Vagina (tissue), 2 donors: ENCODE results near the gene AMER2. TPM values are rescaled to one million over a fixed set of nuclear protein-coding genes. Genes with fewer than 3 reads are reported as not detected.

Experiments
- DNase-seq, 2 donors: peaks; one replicate each; pipeline ENCODE4 v3.0.0-alpha.2; 2017; ENCODE audit errors: extremely low spot score in 2 of 2
- H3K27ac ChIP-seq: fragments of 200-600 bp; sonication (generic); one replicate; pipeline ENCODE4 v1.5.1; 2019
- H3K27me3 ChIP-seq: fragments of 200-600 bp; sonication (generic); one replicate; pipeline ENCODE4 v1.5.1; 2019
- H3K36me3 ChIP-seq, 2 donors: fragments of 200-600 bp; sonication (generic); one replicate each; pipeline ENCODE4 v1.5.1; 2017 to 2019
- H3K4me1 ChIP-seq: fragments of 200-600 bp; sonication (generic); one replicate; pipeline ENCODE4 v1.5.1; 2019
- H3K4me3 ChIP-seq, 2 donors: fragments of 200-600 bp; sonication (generic); 1 replicate in 1 of 2; 2 replicates in 1 of 2; pipeline ENCODE4 v1.5.1; 2016 to 2019
- H3K9me3 ChIP-seq: fragments of 200-600 bp; sonication (generic); one replicate; pipeline ENCODE4 v1.5.1; 2019
- CTCF ChIP-seq, 3 experiments: fragments of 450-650 bp in 2 of 3; fragments of 200-600 bp in 1 of 3; sonication (generic) in 1 of 3; IDR thresholded peaks; one replicate each; pipeline ENCODE4 v1.5.1; 2017 to 2019; ENCODE audit warnings: antibody characterized with exemption in 3 of 3, mild to moderate bottlenecking in 2 of 3, moderate library complexity in 2 of 3
- POLR2A ChIP-seq, 2 donors: fragments of 450-650 bp; IDR thresholded peaks; one replicate each; pipeline ENCODE4 v1.6.1; 2017; ENCODE audit warnings: antibody characterized with exemption in 2 of 2, mild to moderate bottlenecking in 2 of 2, moderate library complexity in 2 of 2
- POLR2AphosphoS5 ChIP-seq, 2 donors: sonication (generic); formaldehyde crosslinking; IDR thresholded peaks; one replicate each; pipeline ENCODE4 v1.9.0; 2017; ENCODE audit warnings: antibody characterized with exemption in 2 of 2, mild to moderate bottlenecking in 2 of 2, low read depth in 1 of 2; ENCODE audit not compliant: insufficient read depth in 1 of 2
- intact Hi-C: fragments of 100-400 bp; cut with DNase I; formaldehyde crosslinking; loops from one replicate; pipeline ENCODE4 v1.15.1; 2023
- total RNA-seq: library from RNA; depleted of rRNA; stranded (reverse); fragments of >200 nt; gene quantifications from one replicate; pipeline ENCODE4 v1.2.3, GENCODE V29; 2016

AMER2 gene
- total RNA-seq, 1 donor from 2014 or later: not detected

DNA sequence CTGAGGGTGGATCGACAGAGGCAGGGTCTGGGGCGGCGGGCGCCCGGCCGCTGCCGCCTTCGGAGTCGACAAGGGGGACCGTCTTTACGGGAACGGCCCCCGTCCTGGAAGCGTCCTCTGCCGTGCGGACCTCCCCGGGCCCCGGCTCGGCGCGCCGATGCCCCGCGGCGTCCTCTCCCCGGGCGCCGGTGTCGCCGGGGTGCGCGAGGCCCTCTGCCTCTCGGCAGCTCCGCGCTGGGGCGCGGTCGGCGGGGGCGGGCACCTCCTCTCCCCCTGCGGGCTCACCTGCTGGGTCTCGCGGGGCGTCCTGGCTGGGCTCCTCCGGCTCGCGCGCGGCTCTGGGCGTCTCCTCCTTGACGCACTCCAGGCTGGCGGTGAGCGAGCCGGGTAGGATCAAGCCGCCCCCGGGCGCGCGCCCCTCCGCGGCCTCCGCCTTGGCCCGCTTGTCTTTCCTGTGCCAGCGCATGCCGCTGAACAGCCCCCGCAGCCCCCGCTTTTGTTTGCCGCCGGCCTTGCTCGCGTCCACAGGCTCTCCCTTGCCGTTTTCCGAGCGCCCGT, 1.5 kb downstream of the AMER2 start:
- intact Hi-C loops: no loop called here
- Histone ChIP-seq H3K4me3 (peak overlapping the region; percentile 30 to 42), H3K4me1 (peaks cover 10% of the 10 kb centered on the region), H3K27me3 (peaks cover 10% of the 10 kb centered on the region), H3K9me3 (no peaks in the 10 kb centered on the region), H3K36me3 (no peaks in the 10 kb centered on the region), H3K27ac (no peak overlapping the region)
- DNase-seq: no peak
- TF ChIP-seq POLR2A (IDR thresholded peaks at IDR 0.05): no peak
- TF ChIP-seq CTCF (IDR thresholded peaks at IDR 0.05): no peak
- TF ChIP-seq POLR2AphosphoS5 (IDR thresholded peaks at IDR 0.05; ENCODE audit: insufficient read depth in 1 of 2, low read depth in 1 of 2): no peak

- Histone ChIP-seq H3K27me3 (peaks cover 10% of the 10 kb centered on the region), H3K9me3 (no peaks in the 10 kb centered on the region), H3K4me3 (no peak overlapping the region), H3K27ac (no peak overlapping the region), H3K36me3 (no peaks in the 10 kb centered on the region), H3K4me1 (peaks cover 10% of the 10 kb centered on the region)
- no peak for TF ChIP-seq POLR2A (IDR thresholded peaks at IDR 0.05)
- DNase-seq: no peak
- intact Hi-C loops: no loop called here
Observed at GRCh38 chr13:25169951-25170553, 2.0 kb downstream of the AMER2 start.

DNA sequence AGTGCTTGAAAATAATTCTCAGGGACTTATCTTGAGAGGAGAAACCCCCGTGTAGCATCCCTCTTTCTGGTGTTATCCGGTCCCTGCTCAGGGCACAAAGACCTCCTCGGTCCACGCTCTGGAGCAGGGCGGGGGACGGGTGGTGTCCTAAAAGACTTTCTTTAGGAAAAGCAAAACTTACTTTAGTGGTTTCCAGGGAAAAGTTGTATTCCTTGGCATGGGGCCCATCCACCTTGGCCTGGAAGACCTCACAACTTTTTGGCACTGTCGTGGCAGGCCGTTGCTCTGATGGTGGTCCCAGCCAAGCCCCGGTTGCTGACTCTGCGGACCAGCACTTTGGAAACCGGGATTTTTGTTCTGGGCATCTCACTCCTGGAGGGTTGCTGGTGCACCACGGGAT, 2.7 kb downstream of the AMER2 start:
- no peak for DNase-seq
- Histone ChIP-seq H3K27me3 (peaks cover 10% of the 10 kb centered on the region), H3K4me3 (no peak overlapping the region), H3K27ac (no peak overlapping the region), H3K9me3 (no peaks in the 10 kb centered on the region), H3K4me1 (peaks cover 10% of the 10 kb centered on the region), H3K36me3 (no peaks in the 10 kb centered on the region)
- TF ChIP-seq POLR2A (IDR thresholded peaks at IDR 0.05) (no peak), POLR2AphosphoS5 (IDR thresholded peaks at IDR 0.05; ENCODE audit: insufficient read depth in 1 of 2, low read depth in 1 of 2) (no peak), CTCF (IDR thresholded peaks at IDR 0.05) (no peak)
- intact Hi-C loops: no loop called here

- H3K27me3 ChIP-seq: peaks cover 10% of the 10 kb centered on the region
Observed at GRCh38 chr13:25168790-25169189, 3.3 kb downstream of the AMER2 start.

GRCh38 chr13:25167382-25168174, 4.5 kb downstream of the AMER2 start:
- no peaks in the 10 kb centered on the region for H3K9me3 ChIP-seq
- H3K4me3 ChIP-seq: no peak overlapping the region
- H3K27me3 ChIP-seq: peaks cover 6% of the 10 kb centered on the region
- no peak for DNase-seq
- intact Hi-C loops: no loop called here
- no peak overlapping the region for H3K27ac ChIP-seq
- H3K36me3 ChIP-seq: no peaks in the 10 kb centered on the region
- peaks cover 10% of the 10 kb centered on the region for H3K4me1 ChIP-seq
- TF ChIP-seq POLR2A (IDR thresholded peaks at IDR 0.05): no peak

More at GRCh38 chr13:25168790-25169189, 3.3 kb downstream of the AMER2 start:
- no peak for DNase-seq
- Histone ChIP-seq H3K27ac (no peak overlapping the region), H3K9me3 (no peaks in the 10 kb centered on the region), H3K4me3 (no peak overlapping the region), H3K36me3 (no peaks in the 10 kb centered on the region), H3K4me1 (peaks cover 10% of the 10 kb centered on the region)
- intact Hi-C loops: no loop called here
- TF ChIP-seq POLR2AphosphoS5 (IDR thresholded peaks at IDR 0.05; ENCODE audit: insufficient read depth in 1 of 2, low read depth in 1 of 2) (no peak), CTCF (IDR thresholded peaks at IDR 0.05) (no peak), POLR2A (IDR thresholded peaks at IDR 0.05) (no peak)

DNA sequence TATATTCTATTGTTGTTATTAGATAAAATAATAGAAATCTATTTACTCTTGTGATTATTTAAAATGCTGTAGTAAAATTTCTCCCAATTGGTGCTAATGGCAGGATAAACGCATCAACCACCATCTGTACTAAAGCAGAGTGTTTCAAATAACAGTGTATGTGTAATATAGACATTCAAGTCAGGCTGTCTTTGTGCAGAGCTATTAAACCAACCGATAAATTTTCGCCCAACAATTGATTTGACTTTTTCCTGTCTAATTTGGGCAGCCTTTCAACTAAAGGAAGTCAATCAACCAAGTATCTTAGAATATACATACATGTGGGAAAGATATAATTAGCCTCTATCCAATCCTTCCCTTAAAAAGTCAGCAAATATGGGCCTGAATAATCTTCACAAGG, 5.8 kb downstream of the AMER2 start:
- Histone ChIP-seq H3K4me1 (peaks cover 3% of the 10 kb centered on the region), H3K9me3 (no peaks in the 10 kb centered on the region), H3K27me3 (peaks cover 6% of the 10 kb centered on the region), H3K36me3 (no peaks in the 10 kb centered on the region), H3K4me3 (no peak overlapping the region), H3K27ac (no peak overlapping the region)
- intact Hi-C loops: no loop called here
- no peak for DNase-seq
- no peak for TF ChIP-seq POLR2A (IDR thresholded peaks at IDR 0.05)
- no peak for TF ChIP-seq POLR2AphosphoS5 (IDR thresholded peaks at IDR 0.05; ENCODE audit: insufficient read depth in 1 of 2, low read depth in 1 of 2)
- no peak for TF ChIP-seq CTCF (IDR thresholded peaks at IDR 0.05)
